A549 treated with dexamethasone at 1 μM for 4 hours (cell line): ENCODE data around the gene CDK3. TPM values are rescaled to one million over a fixed set of nuclear protein-coding genes. Genes with fewer than 3 reads are reported as not detected.

ENCODE experiments used
- total RNA-seq: library from RNA; stranded (reverse); fragments of 200-300 nt; extraction: Qiagen RNA extraction; gene quantifications from 5 replicates; pipeline ENCODE4 v1.2.3, GENCODE V29; 2022

The CDK3 gene
- total RNA-seq, result 1.3 to 4.7 TPM (median 4.1 TPM) in 5 replicates

GRCh38 chr17:76000755-76001521 lies at the start of gene CDK3:
CDK3 (plus strand) TSS chr17:76000855; CDS start chr17:76001426, 571 bp downstream.

GRCh38 chr17:75978938-75979704 lies 21.5 kb upstream of the CDK3 start, which contains the start of the genes ACOX1 and TEN1:
ACOX1 (minus strand) TSS chr17:75979166; CDS start chr17:75979073, 93 bp downstream.
TEN1 (plus strand) TSS chr17:75979240; CDS start chr17:75986193, 6,953 bp downstream.

GRCh38 chr17:76027159-76027839 lies 26.6 kb downstream of the CDK3 start, which contains the start of gene EVPL:
EVPL (minus strand) TSS chr17:76027306; CDS start chr17:76027198, 108 bp downstream.

Other genes with a start within 250 kb of the CDK3 start
- 56.4 to 83.4 TPM (median 76.0 TPM) in 5 replicates for gene GALK1, start 235.7 kb upstream of the CDK3 start, total RNA-seq
- 25.1 to 30.9 TPM (median 29.6 TPM) in 5 replicates for gene UNK, start 216.0 kb upstream of the CDK3 start, total RNA-seq
- 3.2 to 6.9 TPM (median 6.3 TPM) in 5 replicates for gene UNC13D, start 156.5 kb upstream of the CDK3 start, total RNA-seq
- 86.8 to 93.9 TPM (median 89.6 TPM) in 5 replicates for gene WBP2, start 145.5 kb upstream of the CDK3 start, total RNA-seq
- gene TRIM47, start 122.3 kb upstream of the CDK3 start, total RNA-seq, result 145 to 227 TPM (median 215 TPM) in 5 replicates
- gene TRIM65, start 103.9 kb upstream of the CDK3 start, total RNA-seq, result 24.6 to 40.6 TPM (median 35.3 TPM) in 5 replicates
- gene MRPL38, start 96.0 kb upstream of the CDK3 start, total RNA-seq, result 78.3 to 135 TPM (median 120 TPM) in 5 replicates
- gene FBF1, start 59.8 kb upstream of the CDK3 start, total RNA-seq, result 3.8 to 8.2 TPM (median 7.2 TPM) in 5 replicates
- 15.4 to 19.6 TPM (median 18.6 TPM) in 5 replicates for gene ACOX1, start 21.7 kb upstream of the CDK3 start, total RNA-seq
- 20.4 to 22.4 TPM (median 22.0 TPM) in 5 replicates for gene TEN1, start 21.6 kb upstream of the CDK3 start, total RNA-seq
- gene EVPL, start 26.5 kb downstream of the CDK3 start, total RNA-seq, result 12.7 to 19.5 TPM (median 17.8 TPM) in 5 replicates
- 70.7 to 88.6 TPM (median 85.9 TPM) in 5 replicates for gene SRP68, start 71.7 kb downstream of the CDK3 start, total RNA-seq
- gene GALR2, start 73.9 kb downstream of the CDK3 start, total RNA-seq, result 0.54 to 1.8 TPM (median 1.7 TPM) in 5 replicates
- gene ZACN, start 78.3 kb downstream of the CDK3 start, total RNA-seq, result 0.08 to 0.39 TPM (median 0.20 TPM) in 5 replicates
- gene EXOC7, start 102.9 kb downstream of the CDK3 start, total RNA-seq, result 52.7 to 68.6 TPM (median 61.2 TPM) in 5 replicates
- 0.65 to 1.4 TPM (median 1.1 TPM) in 5 replicates for gene FOXJ1, start 140.4 kb downstream of the CDK3 start, total RNA-seq
- gene RNF157, start 239.6 kb downstream of the CDK3 start, total RNA-seq, result 9.1 to 12.6 TPM (median 12.4 TPM) in 5 replicates